Neuronal stem cell (in vitro differentiated cells): ENCODE measurements around the gene GABRR2.
A peak's percentile ranks its signal among the peaks of the same experiment; 100 is the strongest.

ENCODE experiments used
- DNase-seq: peaks from one replicate; pipeline ENCODE4 v3.0.0-alpha.2; 2013; ENCODE audit warnings: low spot score
- H2AFZ ChIP-seq: one replicate; pipeline ENCODE4 v1.6.1; 2013; ENCODE audit warnings: mild to moderate bottlenecking, low read length, inconsistent platforms
- H2AK5ac ChIP-seq: 2 replicates; pipeline ENCODE4 v1.6.1; 2013; ENCODE audit warnings: low read depth, mild to moderate bottlenecking, inconsistent platforms, low read length, moderate library complexity, mixed read lengths
- H2BK120ac ChIP-seq: 2 replicates; pipeline ENCODE4 v1.6.1; 2013; ENCODE audit warnings: low read depth, mild to moderate bottlenecking, inconsistent platforms, low read length, moderate library complexity, mixed read lengths
- H2BK12ac ChIP-seq: one replicate; pipeline ENCODE4 v1.6.1; 2013; ENCODE audit warnings: low read length, inconsistent platforms
- H2BK15ac ChIP-seq: 2 replicates; pipeline ENCODE4 v1.6.1; 2013; ENCODE audit warnings: mild to moderate bottlenecking, low read length, inconsistent platforms, mixed read lengths
- H2BK5ac ChIP-seq: one replicate; pipeline ENCODE4 v1.6.1; 2013; ENCODE audit warnings: inconsistent platforms, mild to moderate bottlenecking, low read length, moderate library complexity
- H3K14ac ChIP-seq: one replicate; pipeline ENCODE4 v1.6.1; 2013; ENCODE audit warnings: low read length, inconsistent platforms
- H3K18ac ChIP-seq: 2 replicates; pipeline ENCODE4 v1.6.1; 2013; ENCODE audit warnings: low read length, inconsistent platforms
- H3K23ac ChIP-seq: 2 replicates; pipeline ENCODE4 v1.6.1; 2013; ENCODE audit warnings: low read depth, mild to moderate bottlenecking, mixed read lengths, low read length, inconsistent platforms; ENCODE audit not compliant: poor library complexity
- H3K27ac ChIP-seq: replicated peaks from 3 replicates; pipeline ENCODE4 v1.5.1; 2013; ENCODE audit warnings: low read length, inconsistent platforms
- H3K27me3 ChIP-seq, 3 experiments: 2 replicates each; pipeline ENCODE4 v1.6.1; 2013; ENCODE audit warnings: low read length in 3 of 3, mild to moderate bottlenecking in 2 of 3, inconsistent platforms in 1 of 3, low read depth in 1 of 3, mixed read lengths in 1 of 3, moderate library complexity in 1 of 3; ENCODE audit not compliant: control insufficient read depth in 3 of 3, insufficient read depth in 3 of 3
- H3K36me3 ChIP-seq, 2 donors: replicated peaks in 1 of 2; 2 replicates each; pipeline ENCODE4 v1.6.1; 2013; ENCODE audit warnings: low read length in 2 of 2; ENCODE audit not compliant: control insufficient read depth in 2 of 2, insufficient read depth in 2 of 2
- H3K4ac ChIP-seq: 2 replicates; pipeline ENCODE4 v1.6.1; 2013; ENCODE audit warnings: inconsistent platforms, mild to moderate bottlenecking, low read length, moderate library complexity
- H3K4me1 ChIP-seq, 2 donors: 1 replicate in 1 of 2; 2 replicates in 1 of 2; pipeline ENCODE4 v1.6.1; 2013; ENCODE audit warnings: low read length in 2 of 2, low read depth in 1 of 2; ENCODE audit not compliant: control insufficient read depth in 2 of 2, insufficient read depth in 1 of 2
- H3K4me2 ChIP-seq: one replicate; pipeline ENCODE4 v1.6.1; 2013; ENCODE audit warnings: mild to moderate bottlenecking, low read length, inconsistent platforms; ENCODE audit not compliant: insufficient read depth, poor library complexity, severe bottlenecking
- H3K4me3 ChIP-seq, 2 donors: 2 replicates each; pipeline ENCODE4 v1.5.1; 2013; ENCODE audit warnings: low read length in 2 of 2, mild to moderate bottlenecking in 2 of 2, inconsistent platforms in 1 of 2, moderate library complexity in 1 of 2
- H3K79me1 ChIP-seq: one replicate; pipeline ENCODE4 v1.6.1; 2013; ENCODE audit warnings: low read depth, mild to moderate bottlenecking, inconsistent platforms, low read length, moderate library complexity
- H3K9ac ChIP-seq: one replicate; pipeline ENCODE4 v1.6.1; 2013; ENCODE audit warnings: mild to moderate bottlenecking, low read depth, low read length, inconsistent platforms; ENCODE audit not compliant: poor library complexity
- H3K9me3 ChIP-seq, 2 donors: replicated peaks in 1 of 2; 2 replicates each; pipeline versions ENCODE3 to v1.6.1; 2013; ENCODE audit warnings: low read length in 2 of 2, mild to moderate bottlenecking in 2 of 2, inconsistent platforms in 1 of 2, low read depth in 1 of 2, mixed read lengths in 1 of 2, moderate library complexity in 1 of 2; ENCODE audit not compliant: control insufficient read depth in 2 of 2, insufficient read depth in 1 of 2
- H4K8ac ChIP-seq: one replicate; pipeline ENCODE4 v1.6.1; 2013; ENCODE audit warnings: low read depth, mild to moderate bottlenecking, inconsistent platforms, low read length, moderate library complexity
- H4K91ac ChIP-seq: one replicate; pipeline ENCODE4 v1.6.1; 2013; ENCODE audit warnings: low read length, low read depth, mild to moderate bottlenecking, inconsistent platforms; ENCODE audit not compliant: poor library complexity
- WGBS, 2 donors: extraction: QIAGEN DNeasy Blood & Tissue Kit; methylation state at CpG; one replicate each; pipeline ENCODE4 v1.1.7; 2013; ENCODE audit warnings: missing lambda C conversion rate in 2 of 2, mixed read lengths in 1 of 2; ENCODE audit not compliant: insufficient read length in 2 of 2, insufficient replicate concordance in 1 of 2; ENCODE audit errors: extremely low coverage in 2 of 2; 5-methylcytosine and 5-hydroxymethylcytosine counted together

Gene GABRR2

GRCh38 chr6:89299466-89299850, 15.6 kb downstream of the GABRR2 start:
- Histone ChIP-seq H2BK12ac (no peak overlapping the region), H3K79me1 (no peaks in the 10 kb centered on the region), H2AFZ (peak overlapping the region; percentile 42), H2BK120ac (no peak overlapping the region), H2BK5ac (no peak overlapping the region), H2AK5ac (no peak overlapping the region), H2BK15ac (no peak overlapping the region), H3K36me3 (no peaks in the 10 kb centered on the region), H3K9ac (no peak overlapping the region), H3K18ac (no peak overlapping the region), H3K4me2 (no peak overlapping the region), H4K8ac (no peak overlapping the region), H3K27ac (no peak overlapping the region), H3K4me1 (peaks cover 5 to 18% of the 10 kb centered on the region in 2 donors), H3K4me3 (no peak overlapping the region), H3K23ac (no peak overlapping the region), H3K4ac (no peak overlapping the region), H3K27me3 (no peaks in the 10 kb centered on the region), H3K14ac (no peak overlapping the region), H3K9me3 (peaks cover 4 to 5% of the 10 kb centered on the region in 2 donors), H4K91ac (no peak overlapping the region)
- no CpG with 5 or more reads among the region's 7 CpGs for WGBS, 2 donors
- DNase-seq: no peak

GRCh38 chr6:89298680-89299465, 16.2 kb downstream of the GABRR2 start:
- Histone ChIP-seq H3K18ac (no peak overlapping the region), H3K79me1 (no peaks in the 10 kb centered on the region), H3K27ac (no peak overlapping the region)

GRCh38 chr6:89297695-89298351, 17.3 kb downstream of the GABRR2 start:
- Histone ChIP-seq H2BK5ac (no peak overlapping the region), H3K9me3 (peaks cover 4 to 5% of the 10 kb centered on the region in 2 donors), H4K8ac (no peak overlapping the region), H2AFZ (peak overlapping the region; percentile 50), H3K4ac (no peak overlapping the region), H3K18ac (no peak overlapping the region), H3K23ac (no peak overlapping the region), H3K9ac (no peak overlapping the region), H3K27me3 (no peaks in the 10 kb centered on the region), H2BK12ac (no peak overlapping the region), H3K79me1 (no peaks in the 10 kb centered on the region), H3K4me1 (peaks cover 5 to 18% of the 10 kb centered on the region in 2 donors), H3K4me2 (no peak overlapping the region), H3K27ac (no peak overlapping the region), H3K36me3 (no peaks in the 10 kb centered on the region), H3K14ac (no peak overlapping the region), H2AK5ac (no peak overlapping the region), H4K91ac (no peak overlapping the region), H2BK15ac (no peak overlapping the region), H3K4me3 (no peak overlapping the region), H2BK120ac (no peak overlapping the region)
- WGBS, 2 donors: no CpG with 5 or more reads among the region's 12 CpGs
- no peak for DNase-seq

More at GRCh38 chr6:89298680-89299465, 16.2 kb downstream of the GABRR2 start:
- Histone ChIP-seq H2BK15ac (no peak overlapping the region), H2AK5ac (no peak overlapping the region), H2AFZ (peak overlapping the region; percentile 42), H2BK12ac (no peak overlapping the region), H3K9me3 (peaks cover 4 to 5% of the 10 kb centered on the region in 2 donors), H4K8ac (no peak overlapping the region), H3K27me3 (no peaks in the 10 kb centered on the region), H3K4me3 (no peak overlapping the region), H3K36me3 (no peaks in the 10 kb centered on the region), H2BK5ac (no peak overlapping the region), H4K91ac (no peak overlapping the region), H3K4ac (no peak overlapping the region), H3K23ac (no peak overlapping the region), H3K14ac (no peak overlapping the region), H3K9ac (no peak overlapping the region), H3K4me1 (peaks cover 5 to 18% of the 10 kb centered on the region in 2 donors), H3K4me2 (no peak overlapping the region), H2BK120ac (no peak overlapping the region)
- no CpG with 5 or more reads among the region's 4 CpGs for WGBS, 2 donors
- DNase-seq: no peak

- no peak overlapping the region for H2AFZ ChIP-seq
Measured at GRCh38 chr6:89295981-89296380, 19.1 kb downstream of the GABRR2 start.

More at GRCh38 chr6:89295981-89296380, 19.1 kb downstream of the GABRR2 start:
- Histone ChIP-seq H3K14ac (no peak overlapping the region), H3K4ac (no peak overlapping the region), H3K27me3 (peaks cover 0 to 5% (median 0%) of the 10 kb centered on the region in 3 experiments), H3K9ac (no peak overlapping the region), H2BK12ac (no peak overlapping the region), H3K27ac (no peak overlapping the region), H2BK120ac (no peak overlapping the region), H3K18ac (no peak overlapping the region), H3K9me3 (no peaks in the 10 kb centered on the region), H4K8ac (no peak overlapping the region), H2AK5ac (no peak overlapping the region), H3K4me2 (no peak overlapping the region), H3K4me3 (no peak overlapping the region), H3K79me1 (no peaks in the 10 kb centered on the region), H3K23ac (no peak overlapping the region), H3K36me3 (no peaks in the 10 kb centered on the region), H3K4me1 (peaks cover 5 to 18% of the 10 kb centered on the region in 2 donors), H4K91ac (no peak overlapping the region), H2BK15ac (no peak overlapping the region), H2BK5ac (no peak overlapping the region)
- no peak for DNase-seq
- WGBS, 2 donors: no CpG with 5 or more reads among the region's 2 CpGs
